Cardiac septum (tissue), 1 donor: ENCODE data around the gene CPNE9. TPM values are rescaled to one million over a fixed set of nuclear protein-coding genes. Genes with fewer than 3 reads are reported as not detected.
A peak's percentile ranks its signal among the peaks of the same experiment; 100 is the strongest.
"Not testable (repeated sequence)": the region's sequence is repeated elsewhere in the genome, so short reads cannot be mapped to it uniquely, and the experiment has no call there.

Experiments used
- DNase-seq: peaks from one replicate; pipeline ENCODE4 v3.0.0-alpha.2; 2020; ENCODE audit warnings: low spot score
- intact Hi-C: fragments of 100-400 bp; cut with DNase I; formaldehyde crosslinking; loops from one replicate; pipeline ENCODE4 v1.14.0; 2022
- total RNA-seq: library from RNA; stranded (reverse); fragmentation: NEBNext Ultra II Directional; extraction: Animal tissue kit (Norgen Biotek cat#: 25700); gene quantifications from one replicate; pipeline ENCODE4 v1.2.1, GENCODE V29; 2021
- donor health status: DM: no; HTN: no; CAD: no.

The CPNE9 gene
- total RNA-seq, 1 donor from 2014 or later = not detected

- no peak for DNase-seq
- intact Hi-C loops = no loop called here
Measured at GRCh38 chr3:9768141-9768775, 64.6 kb downstream of the CPNE9 start.

GRCh38 chr3:9769012-9769411 is 65.4 kb downstream of the CPNE9 start:
- intact Hi-C loops = no loop called here

GRCh38 chr3:9769426-9770275 is 66.0 kb downstream of the CPNE9 start, which contains the start of gene CAMK1:
Gene CAMK1 (minus strand): TSS chr3:9769947. CDS start chr3:9767749, 2,198 bp downstream.
- intact Hi-C loops = loop anchor here (2.0 kb wide), 1 partner anchor 19 kb away; no protein-coding TSS in a partner anchor

More at GRCh38 chr3:9769012-9769411, 65.4 kb downstream of the CPNE9 start:
- DNase-seq = no peak

GRCh38 chr3:9770276-9770812 is 66.7 kb downstream of the CPNE9 start:
- peak; percentile 85 for DNase-seq
- intact Hi-C loops = loop anchor here (2.0 kb wide), 1 partner anchor 20 kb away; no protein-coding TSS in a partner anchor

More at GRCh38 chr3:9769426-9770275, 66.0 kb downstream of the CPNE9 start, which contains the start of gene CAMK1:
- peak; percentile 91 for DNase-seq

- not testable (repeated sequence) for DNase-seq
- intact Hi-C loops = loop anchor here (2.0 kb wide), 1 partner anchor 20 kb away; no protein-coding TSS in a partner anchor
Measured at GRCh38 chr3:9771007-9771406, 67.4 kb downstream of the CPNE9 start.

- no peak for DNase-seq
- intact Hi-C loops = no loop called here
Measured at GRCh38 chr3:9776896-9777693, 73.5 kb downstream of the CPNE9 start.

GRCh38 chr3:9777694-9778021 is 74.0 kb downstream of the CPNE9 start:
- intact Hi-C loops = no loop called here

GRCh38 chr3:9778143-9779074 is 74.8 kb downstream of the CPNE9 start:
- intact Hi-C loops = no loop called here
- no peak for DNase-seq

More at GRCh38 chr3:9777694-9778021, 74.0 kb downstream of the CPNE9 start:
- DNase-seq = no peak

GRCh38 chr3:9779075-9779593 is 75.5 kb downstream of the CPNE9 start:
- intact Hi-C loops = no loop called here
- no peak for DNase-seq

Other genes starting within 250 kb of the CPNE9 start
- not detected for gene LHFPL4, start 150.0 kb upstream of the CPNE9 start, total RNA-seq
- gene MTMR14, start 54.3 kb upstream of the CPNE9 start, total RNA-seq = 27.9 TPM
- gene BRPF1, start 27.9 kb downstream of the CPNE9 start, total RNA-seq = 10.6 TPM
- gene OGG1, start 46.1 kb downstream of the CPNE9 start, total RNA-seq = 9.6 TPM
- 10.0 TPM for gene CAMK1, start 66.1 kb downstream of the CPNE9 start, total RNA-seq
- gene TADA3, start 88.6 kb downstream of the CPNE9 start, total RNA-seq = 50.1 TPM
- 79.8 TPM for gene ARPC4, start 89.2 kb downstream of the CPNE9 start, total RNA-seq
- gene TTLL3, start 106.4 kb downstream of the CPNE9 start, total RNA-seq = 19.5 TPM
- 28.3 TPM for gene RPUSD3, start 140.2 kb downstream of the CPNE9 start, total RNA-seq
- 1.9 TPM for gene CIDEC, start 176.4 kb downstream of the CPNE9 start, total RNA-seq
- gene JAGN1, start 186.8 kb downstream of the CPNE9 start, total RNA-seq = 17.3 TPM
- gene IL17RE, start 199.0 kb downstream of the CPNE9 start, total RNA-seq = 1.1 TPM
- 20.4 TPM for gene IL17RC, start 213.3 kb downstream of the CPNE9 start, total RNA-seq
- gene CRELD1, start 230.0 kb downstream of the CPNE9 start, total RNA-seq = 60.1 TPM
- gene PRRT3, start 248.6 kb downstream of the CPNE9 start, total RNA-seq = 1.6 TPM